Lung (tissue), 12 donors: ENCODE measurements around the gene MYO18B. TPM values are rescaled to one million over a fixed set of nuclear protein-coding genes. Genes with fewer than 3 reads are reported as not detected.

Experiments used
- ATAC-seq: fragments of 200-7000 bp; cut with Tn5 transposase; one replicate; pipeline ENCODE4 v1.9.1; 2020; ENCODE audit warnings: moderate number of reproducible peaks; ENCODE audit not compliant: insufficient read depth, low FRiP score
- DNase-seq, 3 donors: peaks; one replicate each; pipeline ENCODE4 v3.0.0-alpha.2; 2013 to 2017
- H3K27ac ChIP-seq, 2 donors: one replicate each; pipeline ENCODE4 v1.5.1; 2013; ENCODE audit warnings: mild to moderate bottlenecking in 2 of 2, moderate library complexity in 2 of 2, control low read depth in 1 of 2, inconsistent platforms in 1 of 2, low read depth in 1 of 2, low read length in 1 of 2
- H3K27me3 ChIP-seq, 3 donors: one replicate each; pipeline ENCODE4 v1.5.1; 2013; ENCODE audit warnings: low read length in 2 of 3; ENCODE audit not compliant: control insufficient read depth in 3 of 3, insufficient read depth in 3 of 3
- H3K36me3 ChIP-seq, 4 donors: one replicate each; pipeline ENCODE4 v1.5.1; 2013; ENCODE audit warnings: low read length in 4 of 4, mild to moderate bottlenecking in 1 of 4, moderate library complexity in 1 of 4; ENCODE audit not compliant: control insufficient read depth in 4 of 4, insufficient read depth in 4 of 4
- H3K4me1 ChIP-seq, 5 donors: one replicate each; pipeline ENCODE4 v1.5.1; 2013; ENCODE audit warnings: low read length in 5 of 5, mild to moderate bottlenecking in 2 of 5, moderate library complexity in 1 of 5; ENCODE audit not compliant: control insufficient read depth in 5 of 5, insufficient read depth in 5 of 5
- H3K4me3 ChIP-seq: one replicate; pipeline ENCODE4 v1.5.1; 2013; ENCODE audit warnings: mild to moderate bottlenecking, control low read depth, moderate library complexity
- H3K9ac ChIP-seq, 2 donors: one replicate each; pipeline ENCODE4 v1.5.1; 2013; ENCODE audit warnings: low read length in 2 of 2, control low read depth in 1 of 2; ENCODE audit not compliant: insufficient read depth in 1 of 2
- H3K9me3 ChIP-seq, 4 donors: one replicate each; pipeline ENCODE4 v1.5.1; 2013; ENCODE audit warnings: low read length in 3 of 4, mild to moderate bottlenecking in 1 of 4, moderate library complexity in 1 of 4; ENCODE audit not compliant: control insufficient read depth in 4 of 4, insufficient read depth in 3 of 4
- CTCF ChIP-seq: IDR thresholded peaks from 2 replicates; pipeline ENCODE4 v1.5.1; 2012; ENCODE audit warnings: mild to moderate bottlenecking; ENCODE audit errors: control extremely low read depth, extremely low read depth
- WGBS, 2 donors: extraction: QIAGEN DNeasy Blood & Tissue Kit; methylation state at CpG; one replicate each; pipeline ENCODE4 v1.1.7; 2013; 5-methylcytosine and 5-hydroxymethylcytosine counted together
- polyA plus RNA-seq, 2 donors: library from polyadenylated mRNA; stranded (reverse); fragments of 200-250 nt; gene quantifications; one replicate each; pipeline ENCODE4 v1.2.1, GENCODE V29; 2013
- total RNA-seq, 2 donors: library from RNA; depleted of rRNA in 1 of 2; stranded (reverse); fragments of >200 nt in 1 of 2; gene quantifications; one replicate each; pipeline ENCODE4 v1.2.1, GENCODE V29; 2014 to 2021
- donor health status: control.
- donor health status: control.
- donor health status: Bipolar disorder and iron deficiency.
- donor health status: healthy.
- donor health status: DM: yes; HTN: yes; CAD: no.

MYO18B gene
- total and polyA plus RNA-seq, 4 donors = 0.02 to 0.71 (median 0.07) TPM

DNA sequence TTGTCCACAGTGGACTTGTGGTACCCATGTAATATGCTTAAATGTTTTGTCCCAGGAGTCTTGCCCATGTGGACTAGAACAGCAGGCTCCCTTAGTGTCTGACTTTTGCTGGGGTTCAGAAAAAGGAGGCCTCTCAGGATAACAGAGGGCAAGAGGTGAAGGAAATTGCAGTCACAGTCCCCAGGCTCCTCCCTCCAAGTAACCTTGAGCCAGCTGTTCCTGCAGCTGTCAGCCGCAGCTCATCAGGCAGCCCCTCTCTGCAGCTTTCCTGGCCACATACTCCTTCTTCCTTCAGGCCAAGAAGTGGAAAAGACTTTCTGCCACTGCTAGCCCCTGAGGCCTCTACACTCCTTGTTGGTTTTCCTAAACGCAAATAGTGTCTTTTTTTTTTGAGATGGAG is 6.3 kb upstream of the MYO18B start:
- Histone ChIP-seq H3K36me3 (no peaks in the 10 kb centered on the region), H3K4me3 (no peak overlapping the region), H3K9me3 (peaks cover 0 to 6% (median 0%) of the 10 kb centered on the region in 4 donors), H3K4me1 (no peaks in the 10 kb centered on the region), H3K9ac (no peak overlapping the region), H3K27me3 (no peaks in the 10 kb centered on the region), H3K27ac (no peak overlapping the region)
- TF ChIP-seq CTCF = no peak
- WGBS, 2 donors = 55 to 83% methylated on average over 2 of the region's 2 CpGs
- ATAC-seq (no peak), DNase-seq (no peak)

- Histone ChIP-seq H3K27ac (no peak overlapping the region), H3K36me3 (no peaks in the 10 kb centered on the region), H3K4me3 (no peak overlapping the region), H3K9me3 (peaks cover 0 to 6% (median 0%) of the 10 kb centered on the region in 4 donors), H3K9ac (no peak overlapping the region), H3K27me3 (no peaks in the 10 kb centered on the region), H3K4me1 (no peaks in the 10 kb centered on the region)
- WGBS, 2 donors = 44 to 67% methylated on average over 9 of the region's 9 CpGs
- DNase-seq (no peak), ATAC-seq (no peak)
- no peak for TF ChIP-seq CTCF
Measured at GRCh38 chr22:25736378-25737011, 5.5 kb upstream of the MYO18B start.

- 91 to 95% methylated on average over 11 of the region's 11 CpGs for WGBS, 2 donors
- ATAC-seq (no peak), DNase-seq (no peak)
- H3K4me1 ChIP-seq = no peaks in the 10 kb centered on the region
- no peak overlapping the region for H3K9ac ChIP-seq
- peaks cover 0 to 9% (median 0%) of the 10 kb centered on the region in 3 donors for H3K27me3 ChIP-seq
- no peaks in the 10 kb centered on the region for H3K36me3 ChIP-seq
- TF ChIP-seq CTCF = no peak
- no peak overlapping the region for H3K27ac ChIP-seq
- H3K4me3 ChIP-seq = no peak overlapping the region
- H3K9me3 ChIP-seq = peaks cover 0 to 6% (median 0%) of the 10 kb centered on the region in 4 donors
Measured at GRCh38 chr22:25739659-25740344, 2.2 kb upstream of the MYO18B start.
